Measurements from ENCODE around the gene SMIM11.
"Not testable (repeated sequence)": the region's sequence is repeated elsewhere in the genome, so short reads cannot be mapped to it uniquely, and the experiment has no call there.

The SMIM11 gene

GRCh38 chr21:34367320-34367935, 7.9 kb upstream of the SMIM11 start:
- POLR2A ChIA-PET: no interaction called here
- peak; percentile 69 for TF ChIP-seq CTCF (IDR thresholded peaks at IDR 0.05; ENCODE audit: control extremely low read depth, extremely low read depth, low read depth, missing control alignments)
- CTCF ChIA-PET: interaction anchor here (0.6 to 4.0 kb wide), 22 partner anchors 9 to 443 kb away, joined by 3 to 22 read pairs (median 4); no protein-coding TSS in a partner anchor
- DNase-seq (ENCODE audit: extremely low spot score): peak; percentile 40

- POLR2A ChIA-PET: no interaction called here
- DNase-seq (ENCODE audit: extremely low spot score): no peak
- TF ChIP-seq CTCF (IDR thresholded peaks at IDR 0.05; ENCODE audit: control extremely low read depth, extremely low read depth, low read depth, missing control alignments): no peak
- CTCF ChIA-PET: interaction anchor here (1.2 to 4.0 kb wide), 2 partner anchors 267 to 445 kb away, joined by 3 to 22 read pairs; no protein-coding TSS in a partner anchor
Measured at GRCh38 chr21:34369741-34370140, 5.6 kb upstream of the SMIM11 start.

DNA sequence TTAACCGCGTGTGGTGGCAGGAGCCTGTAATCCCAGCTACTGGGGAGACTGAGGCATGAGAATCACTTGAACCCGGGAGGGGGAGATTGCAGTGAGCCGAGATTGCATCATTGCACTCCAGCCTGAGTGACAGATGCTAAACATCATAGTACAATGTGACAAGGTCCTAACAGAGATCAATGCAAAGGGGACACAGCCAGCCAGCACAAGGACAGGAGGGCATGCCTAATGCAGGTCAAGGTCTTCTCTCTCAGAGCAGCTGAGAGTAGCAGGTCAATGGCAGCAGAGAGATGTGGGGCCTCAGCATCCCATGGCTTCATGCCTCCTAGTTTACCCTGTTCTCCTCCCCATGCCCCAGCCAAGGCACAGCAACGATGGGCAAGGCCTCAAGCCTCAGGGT, 3.0 kb upstream of the SMIM11 start:
- CTCF ChIA-PET: no interaction called here
- no peak for DNase-seq (ENCODE audit: extremely low spot score)
- TF ChIP-seq CTCF (IDR thresholded peaks at IDR 0.05; ENCODE audit: control extremely low read depth, extremely low read depth, low read depth, missing control alignments): no peak
- POLR2A ChIA-PET: no interaction called here

DNA sequence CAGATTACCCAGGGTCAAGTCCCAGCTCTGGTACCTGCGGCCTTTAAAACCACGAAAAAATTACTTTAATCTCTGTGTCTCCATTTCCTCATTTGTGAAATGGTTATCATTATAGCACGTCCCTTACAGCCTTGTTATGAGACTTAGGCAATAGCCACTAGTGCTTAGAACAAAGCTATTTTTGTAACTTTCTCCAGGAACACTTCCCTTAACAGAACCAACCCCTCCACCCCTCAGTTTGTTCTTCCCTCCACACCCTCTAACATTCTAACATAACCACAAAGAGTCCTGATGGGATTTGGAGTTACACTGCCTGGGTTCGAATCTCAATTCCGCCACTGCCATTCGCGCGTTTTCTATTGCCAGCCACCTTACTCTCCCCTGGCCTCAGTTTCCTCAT, 845 bp upstream of the SMIM11 start:
- CTCF ChIA-PET; DNase-seq (ENCODE audit: extremely low spot score); POLR2A ChIA-PET: not testable (repeated sequence)

DNA sequence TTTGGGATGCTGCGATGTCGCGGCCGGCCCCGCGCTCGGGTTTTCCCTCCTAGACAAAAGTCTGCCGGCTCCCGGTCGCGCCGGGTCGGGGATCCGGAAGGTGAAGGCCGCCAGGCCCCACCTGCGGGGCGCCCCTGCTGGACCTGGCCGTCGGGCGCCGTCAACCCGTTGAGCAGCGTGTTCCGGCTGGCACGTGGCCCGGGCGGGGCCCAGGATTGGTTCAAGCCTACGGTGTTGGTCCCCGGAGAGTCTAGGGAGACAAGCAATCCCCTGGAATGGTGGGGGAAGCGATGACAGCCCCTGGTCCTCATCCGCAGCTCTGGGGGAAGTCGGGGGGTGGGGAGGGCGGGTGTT, 289 bp downstream of the SMIM11 start:
- CTCF ChIA-PET; DNase-seq (ENCODE audit: extremely low spot score); POLR2A ChIA-PET: not testable (repeated sequence)

DNA sequence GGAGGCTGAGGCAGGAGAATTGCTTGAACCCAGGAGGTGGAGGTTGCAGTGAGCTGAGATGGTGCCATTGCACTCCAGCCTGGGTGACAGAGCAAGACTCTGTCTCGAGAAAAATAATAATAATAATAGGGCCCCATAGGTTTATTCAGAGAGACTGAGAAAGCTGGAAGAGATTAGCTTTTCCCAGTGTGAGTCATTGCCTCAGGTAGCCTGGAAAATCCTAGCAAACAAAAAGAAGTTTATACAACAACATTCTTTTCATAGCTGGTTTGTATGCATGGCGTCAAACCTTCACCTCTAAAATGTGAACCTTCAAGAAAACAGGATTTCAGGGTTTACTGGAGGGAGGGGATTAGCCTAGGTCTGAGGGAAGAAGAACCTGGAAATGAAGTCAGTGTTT, 7.8 kb downstream of the SMIM11 start:
- DNase-seq (ENCODE audit: extremely low spot score); POLR2A ChIA-PET; CTCF ChIA-PET: not testable (repeated sequence)

DNA sequence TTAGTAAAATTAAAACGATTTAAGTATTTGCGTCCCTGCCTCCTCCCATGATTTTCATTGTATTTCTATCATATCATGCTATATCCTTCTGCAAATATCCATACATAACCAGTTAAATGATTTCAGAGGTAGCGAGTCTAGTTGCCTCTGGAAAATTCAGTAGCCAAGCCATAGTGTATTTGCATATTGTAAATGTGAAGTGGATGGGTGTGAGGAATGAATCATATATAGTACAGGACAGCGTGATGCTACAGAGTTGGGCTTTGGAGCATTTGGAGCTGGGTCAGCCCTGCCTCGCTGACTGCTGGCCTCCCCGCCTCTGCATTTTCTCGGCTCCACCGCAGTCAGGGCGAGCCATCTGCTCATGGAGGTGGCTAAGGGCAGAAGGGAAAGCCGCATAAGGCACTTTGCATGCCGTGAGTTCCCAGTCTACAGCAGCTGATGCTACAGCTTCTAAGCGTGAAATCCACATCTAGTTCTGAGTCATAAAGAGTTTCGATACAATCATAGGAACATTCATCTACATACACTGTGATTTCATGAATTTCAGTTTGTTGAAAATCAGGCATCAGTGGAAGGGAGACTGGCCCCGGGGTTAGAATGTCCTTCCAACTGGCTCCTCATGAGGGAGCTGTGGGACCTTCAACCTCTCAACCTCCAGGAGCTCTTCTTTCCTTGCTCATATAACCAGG, 8.6 kb downstream of the SMIM11 start:
- DNase-seq (ENCODE audit: extremely low spot score); POLR2A ChIA-PET; CTCF ChIA-PET: not testable (repeated sequence)

DNA sequence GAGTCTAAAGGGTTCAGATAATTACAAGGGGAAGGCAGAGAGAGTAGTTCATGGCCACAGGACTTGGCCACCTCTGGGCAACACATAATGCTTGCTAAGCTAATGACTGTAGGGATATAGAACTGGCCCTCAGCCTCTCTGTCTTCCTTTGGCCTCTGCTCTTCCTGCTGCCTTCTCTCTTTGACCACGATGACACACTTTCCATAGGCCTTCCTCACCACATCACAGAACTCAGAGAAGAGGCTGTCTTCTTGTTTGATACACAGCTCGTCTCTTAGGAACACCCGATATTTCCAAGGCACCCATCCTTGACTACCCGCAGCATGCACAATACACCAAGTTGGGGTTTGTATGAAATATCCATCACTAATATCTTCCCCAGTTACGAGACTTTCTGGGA, 25.2 kb downstream of the SMIM11 start:
- DNase-seq (ENCODE audit: extremely low spot score): not testable (repeated sequence)

GRCh38 chr21:34404742-34405141, 29.4 kb downstream of the SMIM11 start:
- POLR2A ChIA-PET; DNase-seq (ENCODE audit: extremely low spot score); CTCF ChIA-PET: not testable (repeated sequence)

More for the DNA sequence above, 25.2 kb downstream of the SMIM11 start:
- CTCF ChIA-PET, POLR2A ChIA-PET: not testable (repeated sequence)

DNA sequence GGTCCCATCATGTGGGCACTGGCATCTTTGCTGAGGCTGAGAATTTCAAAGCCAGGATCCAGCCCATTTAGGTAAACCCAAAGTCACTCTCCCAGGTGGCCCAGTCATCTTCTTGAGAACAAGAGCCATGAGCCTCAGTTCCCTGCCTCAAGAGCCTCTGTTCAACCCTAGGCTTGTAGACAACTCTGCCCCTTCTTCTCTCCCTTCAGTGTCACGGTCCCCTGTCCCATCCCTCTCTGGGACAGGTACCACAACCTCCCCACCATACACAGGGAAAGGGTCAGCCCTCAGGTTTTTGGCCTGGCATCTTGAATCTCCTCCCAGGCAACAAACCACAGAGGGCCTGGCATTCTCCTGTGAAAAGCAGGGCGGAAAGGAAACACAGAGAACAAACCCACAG, 30.4 kb downstream of the SMIM11 start:
- DNase-seq (ENCODE audit: extremely low spot score); CTCF ChIA-PET; POLR2A ChIA-PET: not testable (repeated sequence)

DNA sequence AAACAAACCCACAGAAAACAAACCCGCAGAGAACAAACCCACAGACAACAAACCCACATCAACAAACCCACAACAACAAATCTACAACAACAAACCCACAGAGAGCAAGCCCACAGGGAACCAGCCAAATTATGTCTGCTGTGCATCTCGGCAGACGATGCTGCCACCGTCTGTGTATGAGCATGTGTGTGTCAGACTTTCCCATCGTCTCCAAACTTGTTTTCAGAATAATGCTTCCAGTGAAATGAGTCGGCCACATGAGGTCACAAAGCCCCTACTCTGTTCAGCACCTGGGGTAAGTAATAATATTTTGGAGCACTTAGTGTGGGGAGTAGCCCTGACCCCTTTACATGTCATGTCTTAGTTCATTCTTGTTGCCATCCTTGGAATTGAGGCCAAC, 30.8 kb downstream of the SMIM11 start:
- DNase-seq (ENCODE audit: extremely low spot score); POLR2A ChIA-PET; CTCF ChIA-PET: not testable (repeated sequence)

GRCh38 chr21:34406676-34407075, 31.4 kb downstream of the SMIM11 start:
- DNase-seq (ENCODE audit: extremely low spot score); POLR2A ChIA-PET; CTCF ChIA-PET: not testable (repeated sequence)

DNA sequence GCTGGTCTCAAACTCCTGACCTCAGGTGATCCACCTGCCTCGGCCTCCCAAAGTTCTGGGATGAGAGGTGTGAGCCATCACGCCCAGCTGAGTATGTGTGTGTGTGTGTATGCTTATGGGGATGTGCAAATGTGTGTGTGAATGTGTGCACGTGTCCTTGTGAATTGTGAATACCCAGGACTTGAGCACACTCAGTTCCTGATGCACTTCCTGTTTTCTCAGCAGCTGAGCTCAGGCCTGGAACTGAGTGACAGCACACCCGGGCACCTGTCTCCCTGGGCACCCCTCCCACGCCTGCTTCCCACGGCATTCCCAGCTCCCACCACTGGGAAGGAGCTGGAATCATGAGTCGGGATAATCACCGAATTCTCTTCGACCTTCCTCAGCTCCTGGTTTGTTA, 32.0 kb downstream of the SMIM11 start:
- DNase-seq (ENCODE audit: extremely low spot score); CTCF ChIA-PET; POLR2A ChIA-PET: not testable (repeated sequence)

- CTCF ChIA-PET; DNase-seq (ENCODE audit: extremely low spot score); POLR2A ChIA-PET: not testable (repeated sequence)
Measured at GRCh38 chr21:34417448-34418077, 42.3 kb downstream of the SMIM11 start.

DNA sequence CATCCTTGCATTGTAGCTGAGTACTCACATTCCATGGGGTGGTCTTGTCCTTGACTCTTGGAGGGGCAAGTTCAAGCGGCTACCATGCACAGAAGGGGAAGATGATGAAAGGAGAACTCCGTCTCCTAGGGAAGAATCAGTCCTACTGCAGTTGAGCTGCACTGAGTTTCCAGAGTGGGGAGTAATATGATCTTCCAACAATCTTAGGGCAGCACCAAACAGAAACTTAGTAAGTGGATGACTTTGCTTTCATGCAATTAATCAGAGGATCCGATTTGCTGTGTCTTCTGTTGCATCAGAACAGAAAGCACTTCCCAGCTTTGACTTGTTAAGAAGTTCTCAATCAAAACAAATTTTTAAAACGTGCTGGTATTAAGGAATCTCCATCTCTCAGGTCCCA, 48.5 kb downstream of the SMIM11 start, which contains the start of gene SMIM34:
SMIM34 (minus strand) TSS at position 147 of the 400 bp plus-strand sequence; CDS start at position 35, 112 bp downstream.
- DNase-seq (ENCODE audit: extremely low spot score); CTCF ChIA-PET; POLR2A ChIA-PET: not testable (repeated sequence)

Data from GM10248 (cell line).